ENCODE data around the gene SP8. TPM values are rescaled to one million over a fixed set of nuclear protein-coding genes. Genes with fewer than 3 reads are reported as not detected.
A peak's percentile ranks its signal among the peaks of the same experiment; 100 is the strongest.

SP8 gene
- polyA plus RNA-seq, 1 donor from 2014 or later = not detected

DNA sequence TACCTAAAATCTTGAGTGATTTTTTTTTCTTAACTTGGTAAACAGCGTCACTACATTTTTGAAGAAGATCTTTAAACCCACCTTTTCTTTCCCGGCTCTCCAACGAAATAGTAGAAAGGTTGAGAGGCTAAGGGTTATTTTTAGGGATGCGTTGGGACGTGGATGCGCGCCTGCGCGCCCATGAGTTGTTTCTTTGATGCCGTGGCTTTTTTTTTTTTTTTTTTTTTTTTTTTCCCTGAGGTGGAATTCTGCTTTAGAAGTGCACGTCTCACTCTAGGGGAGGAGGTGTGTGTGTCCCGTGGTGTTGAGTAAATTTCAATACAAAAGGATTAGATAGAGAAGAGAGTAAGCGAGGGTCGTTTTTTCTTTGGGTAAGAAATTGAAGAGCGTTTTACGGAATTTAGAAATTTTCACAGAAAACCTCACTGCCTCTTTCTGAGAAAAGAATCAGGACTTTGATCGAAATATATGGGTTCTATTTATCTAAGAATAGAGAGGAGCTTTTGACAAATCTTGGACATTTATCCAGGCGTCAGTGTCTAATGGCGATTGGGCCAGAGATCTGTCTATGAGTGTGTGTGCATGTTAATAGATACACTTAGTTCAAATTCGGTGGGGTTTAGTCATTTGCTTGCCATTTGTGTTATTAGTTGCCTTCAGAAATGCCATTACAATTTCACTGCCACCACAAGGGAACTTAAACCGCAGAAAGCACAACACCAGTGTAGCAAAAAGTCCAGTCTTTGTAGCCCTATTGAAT lies 1.2 kb upstream of the SP8 start:
- H3K9me3 Mint-ChIP-seq = peaks cover 3 to 10% (median 4%) of the 10 kb centered on the region in 3 donors
- H3K36me3 Mint-ChIP-seq = no peaks in the 10 kb centered on the region
- peak overlapping the region; percentile 73 to 95 (median 86) for H3K27ac Mint-ChIP-seq
- H3K4me1 Mint-ChIP-seq = peaks cover 4 to 24% (median 7%) of the 10 kb centered on the region in 3 donors
- H3K27me3 Mint-ChIP-seq = peaks cover 64% of the 10 kb centered on the region
- H3K4me3 Mint-ChIP-seq = peak overlapping the region in 3 of 4 donors; percentile 20 to 52 (median 46)

GRCh38 chr7:20786421-20786778 lies 286 bp downstream of the SP8 start:
- H3K27ac Mint-ChIP-seq = peak overlapping the region; percentile 78 to 95 (median 91)
- no peaks in the 10 kb centered on the region for H3K36me3 Mint-ChIP-seq
- H3K9me3 Mint-ChIP-seq = peaks cover 0 to 10% (median 8%) of the 10 kb centered on the region in 3 donors
- H3K27me3 Mint-ChIP-seq = peaks cover 55% of the 10 kb centered on the region
- peaks cover 2 to 15% (median 7%) of the 10 kb centered on the region in 3 donors for H3K4me1 Mint-ChIP-seq
- H3K4me3 Mint-ChIP-seq = peak overlapping the region; percentile 44 to 80 (median 68)

- peak overlapping the region; percentile 44 to 80 (median 68) for H3K4me3 Mint-ChIP-seq
- H3K9me3 Mint-ChIP-seq = peaks cover 0 to 8% (median 8%) of the 10 kb centered on the region in 3 donors
- peaks cover 51% of the 10 kb centered on the region for H3K27me3 Mint-ChIP-seq
- peak overlapping the region; percentile 84 to 95 (median 91) for H3K27ac Mint-ChIP-seq
- peaks cover 0 to 13% (median 5%) of the 10 kb centered on the region in 3 donors for H3K4me1 Mint-ChIP-seq
- H3K36me3 Mint-ChIP-seq = no peaks in the 10 kb centered on the region
Observed at GRCh38 chr7:20786049-20786412, 655 bp downstream of the SP8 start.

GRCh38 chr7:20785157-20786048 lies 1.3 kb downstream of the SP8 start:
- peaks cover 51% of the 10 kb centered on the region for H3K27me3 Mint-ChIP-seq
- H3K4me1 Mint-ChIP-seq = peaks cover 0 to 13% (median 5%) of the 10 kb centered on the region in 3 donors
- no peaks in the 10 kb centered on the region for H3K36me3 Mint-ChIP-seq
- H3K9me3 Mint-ChIP-seq = peaks cover 0 to 11% (median 8%) of the 10 kb centered on the region in 3 donors
- peak overlapping the region; percentile 44 to 80 (median 68) for H3K4me3 Mint-ChIP-seq
- H3K27ac Mint-ChIP-seq = peak overlapping the region; percentile 84 to 95 (median 91)

DNA sequence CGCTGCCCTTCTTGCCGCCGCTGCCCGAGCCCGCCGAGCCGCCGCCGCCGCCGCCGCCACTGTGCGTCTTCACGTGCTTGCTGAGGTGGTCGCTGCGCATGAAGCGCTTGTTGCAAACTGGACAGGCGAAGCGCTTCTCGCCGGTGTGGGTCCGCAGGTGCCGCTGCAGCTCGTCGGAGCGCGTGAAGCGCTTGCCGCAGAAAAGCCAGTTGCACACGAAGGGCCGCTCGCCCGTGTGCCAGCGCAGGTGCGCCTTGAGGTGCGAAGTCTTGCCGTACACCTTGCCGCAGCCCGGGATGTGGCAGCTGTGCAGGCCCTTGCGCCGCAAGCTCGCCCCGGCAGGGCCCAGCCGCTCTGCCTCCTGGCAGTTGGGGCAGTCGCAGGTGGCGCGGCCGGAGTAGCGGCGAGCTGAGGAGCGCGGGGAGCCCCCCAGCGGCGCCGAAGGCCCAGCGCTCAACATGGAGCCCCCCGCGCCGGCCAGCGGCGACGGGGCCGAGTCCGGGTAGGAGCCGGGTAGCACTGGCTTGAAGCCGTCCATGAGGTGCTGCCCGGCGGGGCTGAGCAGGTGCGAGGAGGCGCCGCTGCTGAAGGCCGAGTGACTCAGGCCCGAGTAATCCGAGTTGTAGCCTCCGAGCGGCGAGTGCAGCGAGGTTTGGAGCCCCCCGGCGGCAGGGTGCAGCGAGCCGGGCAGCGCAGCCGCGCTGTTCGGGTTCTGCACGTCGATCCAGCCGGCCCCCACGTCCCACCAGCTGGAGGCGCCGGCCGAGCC lies 2.1 kb downstream of the SP8 start:
- Mint-ChIP-seq H3K27me3 (peaks cover 51% of the 10 kb centered on the region), H3K36me3 (no peaks in the 10 kb centered on the region), H3K4me1 (peaks cover 0 to 13% (median 4%) of the 10 kb centered on the region in 3 donors), H3K9me3 (peaks cover 0 to 11% (median 8%) of the 10 kb centered on the region in 3 donors), H3K4me3 (no peak overlapping the region), H3K27ac (peak overlapping the region in 1 of 3 donors; percentile 98)

GRCh38 chr7:20783700-20784387 lies 2.8 kb downstream of the SP8 start:
- peaks cover 0 to 13% (median 4%) of the 10 kb centered on the region in 3 donors for H3K4me1 Mint-ChIP-seq
- peak overlapping the region in 3 of 4 donors; percentile 35 to 76 (median 44) for H3K4me3 Mint-ChIP-seq
- H3K9me3 Mint-ChIP-seq = peaks cover 0 to 11% (median 8%) of the 10 kb centered on the region in 3 donors
- H3K36me3 Mint-ChIP-seq = no peaks in the 10 kb centered on the region
- H3K27me3 Mint-ChIP-seq = peaks cover 57% of the 10 kb centered on the region
- H3K27ac Mint-ChIP-seq = peak overlapping the region; percentile 63 to 98 (median 90)

- H3K4me1 Mint-ChIP-seq = peaks cover 0 to 13% (median 4%) of the 10 kb centered on the region in 3 donors
- H3K9me3 Mint-ChIP-seq = peaks cover 0 to 11% (median 8%) of the 10 kb centered on the region in 3 donors
- peaks cover 57% of the 10 kb centered on the region for H3K27me3 Mint-ChIP-seq
- peak overlapping the region in 3 of 4 donors; percentile 2 to 29 (median 17) for H3K4me3 Mint-ChIP-seq
- no peaks in the 10 kb centered on the region for H3K36me3 Mint-ChIP-seq
- peak overlapping the region; percentile 63 to 98 (median 83) for H3K27ac Mint-ChIP-seq
Observed at GRCh38 chr7:20783125-20783699, 3.5 kb downstream of the SP8 start.

DNA sequence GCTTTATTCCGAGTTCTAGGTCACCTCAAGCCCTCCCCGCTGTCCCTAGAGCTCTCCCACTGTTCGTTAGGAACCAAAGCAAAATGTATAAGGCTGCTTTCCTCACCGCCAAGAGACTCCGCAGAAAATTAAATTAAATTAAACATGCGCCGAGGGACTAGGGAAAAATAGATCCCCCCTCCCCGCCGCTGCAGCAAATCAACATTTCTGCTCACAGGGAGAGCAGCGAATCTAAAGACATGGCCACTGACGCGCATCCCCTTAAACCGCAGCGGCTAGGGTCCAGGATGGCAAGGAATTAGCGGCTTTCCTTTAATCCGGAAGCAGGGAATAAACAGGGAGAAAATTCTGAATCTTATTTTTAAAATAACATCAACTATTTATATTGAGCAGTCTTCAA lies 7.6 kb downstream of the SP8 start:
- Mint-ChIP-seq H3K4me3 (no peak overlapping the region), H3K27me3 (peaks cover 62% of the 10 kb centered on the region), H3K27ac (peak overlapping the region in 2 of 3 donors; percentile 61 to 78), H3K9me3 (peaks cover 0 to 11% (median 2%) of the 10 kb centered on the region in 3 donors), H3K4me1 (peaks cover 4 to 8% (median 5%) of the 10 kb centered on the region in 3 donors), H3K36me3 (no peaks in the 10 kb centered on the region)

DNA sequence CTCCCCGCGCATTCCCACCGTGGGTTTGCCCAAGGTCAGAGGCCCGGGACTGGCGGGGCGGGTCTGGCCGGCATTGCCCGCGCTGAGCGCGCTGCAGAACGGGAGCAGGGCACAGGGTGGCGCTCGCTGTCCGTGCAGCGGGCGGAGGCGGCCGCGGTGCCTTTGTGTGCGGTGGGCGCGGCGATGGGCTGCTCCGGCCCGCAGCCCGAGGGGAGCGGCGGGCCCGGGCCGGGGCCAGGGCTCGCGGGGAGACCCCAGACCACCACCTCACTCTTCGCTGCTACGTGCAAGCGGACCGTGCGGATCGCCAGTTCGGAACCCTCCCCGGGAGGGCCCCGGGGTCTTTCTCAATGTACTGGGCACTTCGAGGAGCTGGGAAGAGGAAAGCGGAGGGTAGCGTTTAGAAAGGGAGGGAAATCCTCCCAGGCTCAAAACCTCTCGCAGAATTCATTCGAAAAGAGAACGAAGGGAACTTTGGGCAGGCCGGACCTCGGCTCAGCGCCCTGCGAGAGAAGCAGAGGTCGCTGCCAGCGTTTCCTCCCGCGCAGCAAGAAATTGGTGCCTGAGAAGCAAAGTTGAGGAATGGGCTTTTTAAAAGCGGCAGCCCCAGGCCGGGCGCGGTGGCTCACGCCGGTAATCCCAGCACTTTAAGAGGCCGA lies 8.5 kb downstream of the SP8 start:
- peaks cover 4 to 5% (median 4%) of the 10 kb centered on the region in 3 donors for H3K4me1 Mint-ChIP-seq
- H3K36me3 Mint-ChIP-seq = no peaks in the 10 kb centered on the region
- peaks cover 60% of the 10 kb centered on the region for H3K27me3 Mint-ChIP-seq
- peak overlapping the region in 1 of 4 donors; percentile 10 for H3K4me3 Mint-ChIP-seq
- H3K9me3 Mint-ChIP-seq = peaks cover 0 to 11% (median 2%) of the 10 kb centered on the region in 3 donors
- H3K27ac Mint-ChIP-seq = peak overlapping the region in 2 of 3 donors; percentile 61 to 87

GRCh38 chr7:20777377-20778062 lies 9.2 kb downstream of the SP8 start:
- Mint-ChIP-seq H3K27me3 (peaks cover 56% of the 10 kb centered on the region), H3K4me1 (peaks cover 0 to 5% (median 4%) of the 10 kb centered on the region in 3 donors), H3K27ac (peak overlapping the region; percentile 61 to 87 (median 74)), H3K9me3 (peaks cover 0 to 4% (median 2%) of the 10 kb centered on the region in 3 donors), H3K36me3 (no peaks in the 10 kb centered on the region), H3K4me3 (peak overlapping the region; percentile 10 to 86 (median 52))

- H3K27ac Mint-ChIP-seq = peak overlapping the region; percentile 40 to 87 (median 74)
- peaks cover 0 to 5% (median 4%) of the 10 kb centered on the region in 3 donors for H3K4me1 Mint-ChIP-seq
- peaks cover 0 to 3% (median 2%) of the 10 kb centered on the region in 3 donors for H3K9me3 Mint-ChIP-seq
- no peaks in the 10 kb centered on the region for H3K36me3 Mint-ChIP-seq
- H3K4me3 Mint-ChIP-seq = peak overlapping the region in 3 of 4 donors; percentile 10 to 73 (median 35)
- H3K27me3 Mint-ChIP-seq = peaks cover 57% of the 10 kb centered on the region
Observed at GRCh38 chr7:20776942-20777341, 9.7 kb downstream of the SP8 start.

- peaks cover 60% of the 10 kb centered on the region for H3K27me3 Mint-ChIP-seq
- peaks cover 0 to 3% (median 2%) of the 10 kb centered on the region in 3 donors for H3K9me3 Mint-ChIP-seq
- no peaks in the 10 kb centered on the region for H3K36me3 Mint-ChIP-seq
- H3K4me3 Mint-ChIP-seq = peak overlapping the region in 1 of 4 donors; percentile 73
- H3K4me1 Mint-ChIP-seq = peaks cover 0 to 5% (median 4%) of the 10 kb centered on the region in 3 donors
- H3K27ac Mint-ChIP-seq = peak overlapping the region; percentile 40 to 87 (median 74)
Observed at GRCh38 chr7:20776214-20776911, 10.3 kb downstream of the SP8 start.

Data from IgD-negative memory B cell (primary cell).